ENCODE measurements around the gene UBLCP1.

DNA sequence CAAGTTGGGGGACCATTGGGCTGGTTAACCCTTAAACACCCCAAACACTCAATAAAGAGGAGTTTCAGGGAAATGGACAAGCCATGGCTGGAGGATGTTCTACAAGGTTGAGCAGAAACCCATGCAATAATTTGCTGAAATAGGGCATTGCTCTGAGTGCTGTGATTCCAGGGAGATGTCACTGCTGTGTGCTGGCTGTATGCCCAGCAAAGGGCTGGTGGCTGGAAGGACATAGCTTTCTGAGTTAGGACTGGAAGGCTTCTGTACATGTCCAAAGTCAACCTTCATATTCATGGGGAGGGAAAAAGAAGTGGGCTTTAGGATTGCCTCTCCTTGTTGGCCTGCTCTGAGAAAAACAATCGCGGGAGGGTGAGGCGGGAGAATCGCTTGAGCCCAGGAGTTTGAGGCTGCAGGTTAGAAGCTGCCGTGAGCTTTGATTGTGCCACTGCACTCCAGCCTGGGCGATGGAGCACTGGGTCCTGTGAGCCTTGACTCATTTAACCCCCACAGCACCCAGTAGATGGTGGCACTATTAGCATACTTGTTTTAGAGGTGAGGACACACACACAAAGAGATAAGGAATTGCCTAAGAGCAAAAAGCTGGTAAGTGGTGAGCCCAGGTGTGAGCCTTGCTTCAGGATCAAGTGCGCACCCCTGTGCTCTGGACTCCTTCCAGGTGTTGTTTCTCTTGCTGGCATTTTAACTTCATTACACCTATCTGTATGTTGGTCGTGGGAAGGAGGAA, 46.8 kb downstream of the UBLCP1 start:
- TF ChIP-seq CTCF (conservative IDR thresholded peaks at IDR 0.05; ENCODE audit: low read length) (no peak), EZH2phosphoT487 (IDR thresholded peaks at IDR 0.05; ENCODE audit: borderline replicate concordance, low read depth, low read length) (no peak)
